ENCODE measurements around the gene SLC25A21.
"Not testable (repeated sequence)": the region's sequence is repeated elsewhere in the genome, so short reads cannot be mapped to it uniquely, and the experiment has no call there.

SLC25A21 gene

DNA sequence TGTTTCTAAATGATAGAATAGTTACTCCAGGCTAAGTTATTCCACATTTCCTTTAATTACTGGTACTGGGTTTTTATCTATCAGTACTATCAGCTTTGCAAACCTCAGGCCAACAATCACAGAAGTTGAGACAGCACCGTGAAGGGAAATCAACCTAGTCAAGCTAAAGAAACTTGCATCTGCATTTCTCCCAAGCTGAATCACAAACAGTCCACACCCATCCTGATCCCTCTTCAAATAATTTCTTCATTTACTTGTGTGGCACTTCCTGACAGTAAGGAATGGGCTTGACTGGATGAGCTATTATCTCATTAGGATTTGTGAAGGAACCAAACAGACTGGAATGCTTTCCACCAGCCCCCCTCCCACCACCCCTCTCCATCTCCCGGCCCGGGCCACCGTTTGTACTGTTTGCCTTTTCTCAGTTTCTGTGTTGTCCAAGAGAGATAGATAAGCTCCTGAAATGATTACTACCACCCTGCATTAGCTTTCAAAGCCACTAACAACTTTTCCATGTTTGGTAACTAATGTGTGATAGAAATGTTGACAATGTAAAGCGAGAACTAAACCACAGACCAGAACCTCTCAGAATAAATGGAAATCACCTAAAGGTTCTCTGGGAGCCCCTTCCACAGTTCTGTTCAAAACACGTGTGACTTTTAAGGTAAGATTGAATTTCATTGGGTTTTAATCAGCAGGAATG lies 236.3 kb downstream of the SLC25A21 start:
- DNase-seq, result no peak

GRCh38 chr14:36934304-36934703 lies 238.1 kb downstream of the SLC25A21 start:
- DNase-seq, result no peak

DNA sequence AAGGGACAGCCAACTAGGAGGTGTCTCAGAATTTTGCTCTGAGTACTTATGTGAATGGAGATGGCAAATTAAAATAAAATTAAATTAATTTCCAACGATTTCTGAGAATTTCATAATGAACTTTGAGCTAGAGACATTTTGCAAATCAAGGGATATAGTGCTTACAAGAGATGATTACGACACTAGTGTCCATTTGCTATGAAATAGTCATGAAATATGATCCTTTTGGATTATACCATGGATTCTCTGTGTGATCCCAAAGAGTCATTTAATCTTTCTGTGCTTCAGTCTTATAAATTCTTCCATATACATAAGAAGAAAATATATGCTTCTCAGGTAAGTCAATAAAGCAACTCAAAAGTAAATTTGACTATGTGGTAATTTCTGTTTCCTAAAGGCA lies 240.6 kb downstream of the SLC25A21 start:
- no peak for DNase-seq

- no peak for DNase-seq
These were observed 244.0 kb downstream of the SLC25A21 start for GRCh38 chr14:36928432-36928831.

DNA sequence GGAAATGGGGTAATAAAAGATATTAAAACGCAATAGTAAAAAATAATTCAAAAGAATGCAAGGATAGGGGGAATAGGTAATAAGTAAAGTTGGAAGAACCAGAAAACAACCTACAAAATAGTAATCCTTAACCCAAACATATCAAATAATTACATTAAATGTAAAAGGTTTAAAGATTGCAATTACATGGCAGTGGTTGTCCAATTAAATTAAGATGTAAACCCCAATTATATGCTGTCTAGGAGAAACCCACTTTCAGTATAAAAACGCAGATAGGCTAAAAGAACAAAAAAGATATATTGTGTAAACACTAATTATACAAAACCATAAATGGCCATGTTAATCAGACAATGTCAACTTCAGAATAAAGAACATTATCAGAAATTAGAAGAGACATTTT lies 247.3 kb downstream of the SLC25A21 start:
- no peak for DNase-seq

DNA sequence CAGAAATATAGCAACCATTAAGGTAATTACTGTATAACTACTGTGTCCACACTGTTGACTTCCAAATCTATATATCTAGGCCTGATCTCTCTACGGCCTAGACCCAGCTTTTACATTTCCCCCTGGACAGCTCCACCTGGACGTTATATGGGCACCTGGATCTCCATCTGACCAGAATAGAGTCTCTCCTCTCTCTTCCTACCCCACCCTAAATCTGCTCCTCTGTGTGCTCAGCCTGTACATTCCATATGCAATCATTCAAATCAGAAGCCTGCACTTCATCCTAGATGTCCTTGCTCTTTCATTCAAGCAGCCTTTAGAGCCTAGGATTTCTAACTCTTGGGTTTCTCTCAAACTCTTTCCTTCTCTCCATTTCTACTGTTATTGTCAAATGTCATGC lies 255.7 kb downstream of the SLC25A21 start:
- DNase-seq, result no peak

DNA sequence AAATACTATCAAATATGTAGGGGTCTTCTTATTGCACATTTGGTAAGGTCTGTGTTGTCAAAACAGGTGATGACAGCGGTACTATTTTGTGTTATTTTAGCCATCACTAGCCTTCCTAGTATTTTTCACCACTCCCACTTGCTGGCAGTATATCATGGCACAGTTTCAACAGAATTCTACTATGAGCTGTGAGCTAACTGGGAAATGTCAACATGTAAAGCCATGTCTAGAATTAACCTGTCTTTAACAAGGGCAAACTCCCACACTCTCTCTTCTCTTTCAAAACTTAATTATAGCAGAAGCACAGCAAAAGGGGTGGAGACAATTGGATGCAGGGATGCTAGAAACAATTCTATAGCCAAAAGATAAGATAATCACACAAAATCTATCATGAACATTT lies 257.3 kb downstream of the SLC25A21 start:
- no peak for DNase-seq

DNA sequence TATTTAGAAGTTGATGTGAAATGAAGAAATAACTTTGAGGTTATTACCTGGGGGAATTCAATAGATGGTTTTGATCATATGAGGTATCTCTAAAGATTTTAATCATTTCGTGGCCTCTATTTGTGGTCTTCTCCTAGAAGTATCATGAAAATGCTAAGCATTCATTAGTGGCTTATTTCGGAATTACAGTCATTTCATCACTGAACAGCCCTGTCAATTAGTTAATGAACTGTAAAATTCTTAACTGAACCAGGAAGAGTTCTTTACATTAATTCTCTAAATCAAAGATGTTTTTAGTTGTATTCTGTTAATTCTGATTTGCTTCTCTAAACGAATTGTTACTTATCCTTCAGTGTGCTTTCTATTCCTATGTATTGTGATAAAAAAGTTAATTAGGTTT lies 261.8 kb downstream of the SLC25A21 start:
- no peak for DNase-seq

DNA sequence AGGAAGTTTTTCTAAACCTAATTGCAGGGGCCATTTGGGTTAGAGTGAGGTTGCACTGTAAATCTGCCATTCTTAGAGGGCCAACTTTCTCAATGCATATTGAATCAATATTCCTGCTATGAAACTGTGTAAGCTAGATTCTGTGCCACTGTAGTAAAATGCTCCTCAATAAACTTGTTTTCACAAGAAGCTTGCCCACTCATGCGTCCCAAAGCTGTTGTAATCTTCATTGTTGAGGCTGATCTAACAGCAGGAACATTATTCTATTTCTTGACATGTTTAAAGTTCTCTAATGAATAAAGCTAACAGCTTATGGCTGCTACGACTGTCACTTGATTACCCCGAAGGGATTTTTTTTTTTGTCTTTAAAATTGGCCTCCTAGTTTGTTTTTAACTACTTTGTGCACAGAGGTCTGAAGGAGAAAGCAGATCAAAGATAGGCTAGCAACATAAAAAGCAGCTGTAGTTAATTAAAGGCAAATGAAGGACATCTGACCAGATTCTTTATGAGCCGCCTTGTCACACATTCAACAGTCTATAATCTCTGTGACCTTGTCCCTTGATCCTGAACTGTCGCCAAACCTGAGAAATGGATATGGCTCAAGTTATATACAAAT lies 267.0 kb downstream of the SLC25A21 start:
- no peak for DNase-seq

DNA sequence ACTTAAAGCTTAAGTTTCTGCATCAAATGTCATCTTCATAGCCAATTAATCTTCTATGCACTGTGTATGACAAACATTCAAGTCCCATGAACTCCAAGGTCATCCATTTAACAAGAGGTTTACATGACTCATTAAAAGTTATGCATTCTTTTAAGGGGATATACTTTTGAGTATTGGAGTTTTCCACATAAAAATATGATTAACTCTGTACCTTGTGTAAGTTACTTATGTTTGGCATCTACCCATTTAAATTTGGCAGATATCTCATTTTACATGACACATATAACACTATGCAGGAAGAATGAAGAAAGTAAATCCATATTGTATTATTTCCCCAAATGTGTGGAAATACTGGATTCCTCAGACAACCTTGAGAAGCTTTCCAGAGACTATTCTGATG lies 270.5 kb downstream of the SLC25A21 start:
- DNase-seq, result no peak

- no peak for DNase-seq
These were observed 271.6 kb downstream of the SLC25A21 start for GRCh38 chr14:36900846-36901245.

DNA sequence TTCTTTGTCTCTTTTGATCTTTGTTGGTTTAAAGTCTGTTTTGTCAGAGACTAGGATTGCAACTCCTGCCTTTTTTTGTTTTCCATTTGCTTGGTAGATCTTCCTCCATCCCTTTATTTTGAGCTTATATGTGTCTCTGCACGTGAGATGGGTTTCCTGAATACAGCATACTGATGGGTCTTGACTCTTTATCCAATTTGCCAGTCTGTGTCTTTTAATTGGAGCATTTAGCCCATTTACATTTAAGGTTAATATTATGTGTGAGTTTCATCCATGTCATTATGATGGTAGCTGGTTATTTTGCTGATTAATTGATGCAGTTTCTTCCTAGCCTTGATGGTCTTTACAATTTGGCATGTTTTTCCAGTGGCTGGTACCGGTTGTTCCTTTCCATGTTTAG lies 276.1 kb downstream of the SLC25A21 start:
- DNase-seq, result not testable (repeated sequence)

- DNase-seq, result no peak
These were observed 288.4 kb downstream of the SLC25A21 start for GRCh38 chr14:36884049-36884448.

DNA sequence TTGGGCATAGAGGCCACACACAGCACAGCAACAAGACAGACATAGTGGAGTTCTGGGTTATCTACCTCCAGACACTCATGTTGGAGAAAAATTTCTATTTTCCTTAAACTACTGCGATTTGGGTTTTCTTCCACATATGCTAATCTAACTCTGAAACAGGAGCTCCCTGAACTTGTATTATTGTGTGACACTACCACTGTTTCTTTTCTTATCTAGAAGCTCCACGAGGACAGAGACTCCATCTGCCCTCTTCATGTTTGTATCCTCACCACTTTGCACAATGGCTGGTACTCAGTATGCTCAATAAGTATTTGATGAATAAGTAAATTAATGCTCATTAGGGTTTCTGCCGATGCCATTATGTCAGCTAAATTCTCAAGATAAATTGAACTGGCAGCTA lies 292.1 kb downstream of the SLC25A21 start:
- no peak for DNase-seq

GRCh38 chr14:36879558-36879957 lies 292.8 kb downstream of the SLC25A21 start:
- DNase-seq, result no peak

DNA sequence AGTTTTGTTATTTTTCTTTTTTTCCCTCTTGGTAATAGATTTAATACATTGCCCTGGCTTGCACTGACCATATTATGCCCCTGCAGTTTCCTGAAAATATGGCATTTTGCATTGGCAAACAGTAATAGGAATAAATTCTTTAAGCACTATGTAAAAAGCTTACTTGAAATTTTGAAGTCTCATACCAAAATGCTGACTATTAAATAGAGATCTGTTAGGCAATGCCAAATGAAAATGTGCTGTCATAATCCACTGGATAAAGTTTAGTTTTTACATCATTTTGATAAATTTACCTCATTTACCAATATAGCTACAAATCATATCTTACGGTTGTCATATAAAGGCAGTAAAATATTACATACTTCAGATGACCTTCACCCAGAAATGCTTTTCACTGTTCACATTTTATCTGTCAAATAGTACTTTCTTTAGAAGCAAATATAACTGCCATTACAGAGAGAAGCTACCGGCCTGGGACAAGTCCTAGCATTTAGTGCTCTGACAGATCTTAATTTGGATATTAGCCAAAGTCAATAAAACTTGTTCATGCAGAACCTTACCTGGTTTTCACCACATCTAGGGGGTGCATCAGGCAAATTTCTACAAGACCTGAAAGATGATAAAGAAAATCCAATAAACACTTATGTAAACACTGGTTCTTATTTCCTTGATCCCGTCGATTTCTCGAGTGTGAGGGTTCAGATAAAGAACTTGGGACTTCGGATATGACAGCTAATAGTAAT lies 297.8 kb downstream of the SLC25A21 start:
- no peak for DNase-seq

DNA sequence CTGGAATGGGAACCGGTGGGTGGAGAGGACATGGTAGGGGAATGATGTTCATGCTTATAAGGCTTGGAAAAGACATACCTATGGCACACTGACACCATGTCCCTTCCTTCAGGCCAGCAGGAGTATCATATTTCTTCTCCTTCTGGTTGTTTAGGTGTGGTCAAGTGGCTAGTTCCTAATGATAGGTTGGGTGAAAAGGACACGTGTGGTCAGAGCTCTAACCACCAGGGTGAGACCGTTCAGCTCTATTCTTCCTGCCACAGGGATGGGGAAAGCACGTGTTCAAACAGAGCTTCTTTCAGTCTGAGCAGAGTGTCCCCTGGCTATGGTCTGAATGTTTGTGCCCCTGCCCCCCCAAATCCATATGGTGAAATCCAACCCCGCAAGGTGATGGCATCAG lies 301.6 kb downstream of the SLC25A21 start:
- no peak for DNase-seq

DNA sequence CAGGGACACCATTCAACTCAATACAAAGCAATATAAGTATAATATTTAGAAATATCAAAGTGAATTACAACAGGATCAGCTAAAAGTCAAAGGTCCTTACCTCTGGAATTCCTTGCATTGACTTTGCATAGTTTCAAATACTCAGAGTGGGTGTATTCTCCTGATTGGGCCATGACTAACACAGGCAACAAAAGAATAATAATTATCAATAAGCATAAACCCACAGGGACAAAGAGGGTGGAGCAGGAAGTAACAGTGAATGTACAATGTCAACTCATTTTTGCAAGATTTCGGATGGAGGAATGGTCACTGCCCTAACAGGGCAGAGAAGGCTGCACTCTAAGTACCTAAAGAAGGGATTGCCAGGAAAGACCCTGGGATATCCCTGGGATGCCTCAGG lies 303.3 kb downstream of the SLC25A21 start:
- no peak for DNase-seq

DNA sequence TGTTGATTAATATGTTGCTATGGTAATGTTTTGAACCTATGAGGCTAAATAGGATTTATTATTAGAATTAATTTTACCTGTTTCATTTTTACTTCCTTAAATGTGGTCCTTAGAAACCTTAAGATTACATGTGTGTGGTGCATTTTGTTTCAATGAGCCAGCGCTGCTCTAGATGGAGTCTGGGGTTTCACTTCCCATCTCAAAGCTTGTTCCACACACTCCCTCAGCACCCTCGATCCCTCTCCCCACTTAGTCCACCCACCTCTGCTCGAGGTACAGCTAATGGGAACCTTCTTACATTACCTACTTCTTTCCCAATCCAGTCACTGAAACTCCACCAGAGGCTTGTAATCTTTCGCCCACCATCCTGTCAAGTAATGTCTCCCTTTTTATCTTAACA lies 305.5 kb downstream of the SLC25A21 start:
- no peak for DNase-seq

DNA sequence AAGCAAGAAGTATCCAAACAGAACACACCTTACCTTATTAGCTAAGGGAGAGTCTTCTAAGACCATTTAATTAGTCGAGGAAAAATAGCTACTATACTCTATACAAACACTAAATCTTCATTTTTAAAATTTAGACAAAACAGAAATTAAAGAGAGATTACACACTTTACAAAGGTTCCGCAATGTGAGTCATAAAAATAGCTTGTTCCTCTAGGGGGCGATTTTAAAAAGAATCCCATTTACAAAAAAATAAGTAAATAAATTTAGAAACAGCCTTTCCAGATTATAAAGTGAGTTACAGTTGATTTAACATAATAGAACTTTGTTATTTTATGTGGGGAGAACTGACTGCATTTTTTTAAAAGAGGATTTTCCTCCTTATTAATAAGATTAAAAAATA lies 309.1 kb downstream of the SLC25A21 start:
- no peak for DNase-seq

- not testable (repeated sequence) for DNase-seq
These were observed 310.2 kb downstream of the SLC25A21 start for GRCh38 chr14:36862237-36862636.

DNA sequence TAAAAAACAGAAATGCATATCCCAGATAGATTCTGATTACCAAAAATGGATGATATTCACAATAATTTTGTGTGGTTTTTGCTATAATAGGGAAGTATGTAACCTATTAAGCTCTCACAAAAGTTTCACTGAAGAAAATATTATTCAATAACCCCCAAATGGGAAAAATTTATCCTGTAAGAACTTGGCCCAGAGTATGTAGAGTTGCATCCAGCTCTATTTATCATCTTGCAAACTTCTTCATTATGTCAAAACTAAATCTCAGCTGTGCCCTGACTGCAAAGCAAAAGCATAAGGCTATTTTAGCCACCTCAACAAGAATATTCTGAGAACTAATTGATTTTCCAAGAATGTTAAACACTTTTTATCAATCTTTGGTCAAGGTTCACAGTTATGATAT lies 311.6 kb downstream of the SLC25A21 start:
- DNase-seq, result no peak

- no peak for DNase-seq
These were observed 313.3 kb downstream of the SLC25A21 start for GRCh38 chr14:36859119-36859518.

GRCh38 chr14:36857842-36858445 lies 314.5 kb downstream of the SLC25A21 start:
- no peak for DNase-seq
